Activated gamma-delta T cell treated with Interleukin-2 at 50 U/mL for 16 hours (primary cell): ENCODE data around the gene MS4A15.

Experiments
- DNase-seq: peaks from one replicate; pipeline ENCODE4 v3.0.0-alpha.2; 2020

MS4A15 gene

GRCh38 chr11:60780065-60780464, 23.4 kb downstream of the MS4A15 start:
- DNase-seq = no peak

GRCh38 chr11:60780774-60781173, 24.1 kb downstream of the MS4A15 start:
- DNase-seq = no peak

GRCh38 chr11:60781286-60781980, 24.8 kb downstream of the MS4A15 start:
- DNase-seq = no peak

- no peak for DNase-seq
Observed at GRCh38 chr11:60781981-60782316, 25.3 kb downstream of the MS4A15 start.

GRCh38 chr11:60782393-60783140, 25.9 kb downstream of the MS4A15 start:
- no peak for DNase-seq

- no peak for DNase-seq
Observed at GRCh38 chr11:60783141-60783484, 26.4 kb downstream of the MS4A15 start.

- DNase-seq = no peak
Observed at GRCh38 chr11:60783911-60784310, 27.2 kb downstream of the MS4A15 start.

- no peak for DNase-seq
Observed at GRCh38 chr11:60785136-60785535, 28.5 kb downstream of the MS4A15 start, which contains the start of gene MS4A10. MS4A10 (plus strand) TSS chr11:60785333; CDS start chr11:60790336, 5,003 bp downstream.

- no peak for DNase-seq
Observed at GRCh38 chr11:60785806-60786361, 29.2 kb downstream of the MS4A15 start.

GRCh38 chr11:60786811-60787567, 30.3 kb downstream of the MS4A15 start:
- no peak for DNase-seq

- no peak for DNase-seq
Observed at GRCh38 chr11:60788401-60789125, 31.9 kb downstream of the MS4A15 start.

GRCh38 chr11:60790726-60791125, 34.1 kb downstream of the MS4A15 start:
- no peak for DNase-seq

GRCh38 chr11:60791153-60791933, 34.7 kb downstream of the MS4A15 start:
- DNase-seq = no peak

- DNase-seq = no peak
Observed at GRCh38 chr11:60792521-60792920, 35.9 kb downstream of the MS4A15 start.

GRCh38 chr11:60795291-60795690, 38.6 kb downstream of the MS4A15 start:
- DNase-seq = no peak

GRCh38 chr11:60797846-60798630, 41.4 kb downstream of the MS4A15 start:
- no peak for DNase-seq

GRCh38 chr11:60798631-60799030, 42.0 kb downstream of the MS4A15 start:
- DNase-seq = no peak

GRCh38 chr11:60801194-60801593, 44.5 kb downstream of the MS4A15 start:
- no peak for DNase-seq

GRCh38 chr11:60803273-60803936, 46.7 kb downstream of the MS4A15 start:
- DNase-seq = no peak

- DNase-seq = no peak
Observed at GRCh38 chr11:60809249-60809648, 52.6 kb downstream of the MS4A15 start.

- DNase-seq = no peak
Observed at GRCh38 chr11:60809691-60810090, 53.0 kb downstream of the MS4A15 start.
